HepG2 (cell line): ENCODE data around the gene POLE4. TPM values are rescaled to one million over a fixed set of nuclear protein-coding genes. Genes with fewer than 3 reads are reported as not detected.

Source experiments
- ELF1 ChIP-seq: sonication (generic); formaldehyde crosslinking; IDR thresholded peaks from 2 replicates; pipeline ENCODE4 v1.4.0; 2020; ENCODE audit warnings: missing genetic modification reagents
- FLYWCH1 ChIP-seq: sonication (generic); formaldehyde crosslinking; IDR thresholded peaks from 2 replicates; pipeline ENCODE4 v1.8.1; 2023; ENCODE audit warnings: mild to moderate bottlenecking, missing genetic modification reagents
- FOXO1 ChIP-seq: sonication (generic); formaldehyde crosslinking; IDR thresholded peaks from 2 replicates; pipeline ENCODE4 v1.4.0; 2020; ENCODE audit warnings: missing genetic modification reagents
- IRX3 ChIP-seq: sonication (generic); formaldehyde crosslinking; IDR thresholded peaks from 2 replicates; pipeline ENCODE4 v1.8.1; 2023; ENCODE audit warnings: mild to moderate bottlenecking, low read depth, missing genetic modification reagents, borderline replicate concordance
- KMT2B ChIP-seq: IDR thresholded peaks from 2 replicates; pipeline ENCODE4 v1.6.1; 2016; ENCODE audit warnings: missing genetic modification reagents, missing compliant biosample characterization
- PAWR ChIP-seq: sonication (generic); formaldehyde crosslinking; IDR thresholded peaks from 2 replicates; pipeline ENCODE4 v1.4.0; 2020; ENCODE audit warnings: missing genetic modification reagents, mild to moderate bottlenecking, borderline replicate concordance
- SRSF9 ChIP-seq: fragments of 200-400 bp; formaldehyde crosslinking; IDR thresholded peaks from 2 replicates; pipeline ENCODE4 v1.6.1; 2018; ENCODE audit warnings: borderline replicate concordance, mild to moderate bottlenecking, low read depth, low read length; ENCODE audit not compliant: insufficient read depth, poor library complexity, severe bottlenecking
- ZNF747 ChIP-seq: sonication (generic); formaldehyde crosslinking; IDR thresholded peaks from 2 replicates; pipeline ENCODE4 v1.8.1; 2023; ENCODE audit warnings: missing genetic modification reagents, mild to moderate bottlenecking, borderline replicate concordance
- ZNF768 ChIP-seq: sonication (generic); formaldehyde crosslinking; IDR thresholded peaks from 2 replicates; pipeline ENCODE4 v1.4.0; 2020; ENCODE audit warnings: missing genetic modification reagents
- polyA plus RNA-seq, 8 experiments: library from polyadenylated mRNA; depleted of rRNA in 3 of 8; stranded (reverse) in 7 of 8; unstranded in 1 of 8; fragments of >200 nt; fragmentation: Illumina TruSeq in 4 of 8; extraction: Trizol in 4 of 8; gene quantifications; 2 replicates each; pipeline versions ENCODE4 v1.2.1 to v1.2.3, GENCODE V29; 2011 to 2016; ENCODE audit warnings: low read depth in 4 of 8, missing spikeins in 1 of 8, mixed read lengths in 1 of 8; ENCODE audit not compliant: insufficient read depth in 1 of 8
- total RNA-seq, 5 experiments: library from RNA; depleted of rRNA; stranded (reverse); fragments of >200 nt; fragmentation: Illumina TruSeq; extraction: Trizol; gene quantifications; 2 replicates each; pipeline ENCODE4 v1.2.3, GENCODE V29; 2016; ENCODE audit warnings: low read depth in 1 of 5
- TF ChIP-seq, protein P1 (sequence below): conservative IDR thresholded peaks from 2 replicates; pipeline ENCODE4 v1.6.1; 2018; ENCODE audit warnings: missing genetic modification reagents
- TF ChIP-seq, protein P2 (sequence below): sonication (generic); formaldehyde crosslinking; IDR thresholded peaks from 2 replicates; pipeline ENCODE4 v1.5.1; 2020; ENCODE audit warnings: missing genetic modification reagents, mild to moderate bottlenecking, borderline replicate concordance
- TF ChIP-seq, protein P3 (sequence below): sonication (generic); formaldehyde crosslinking; conservative IDR thresholded peaks from 2 replicates; pipeline ENCODE4 v1.4.0; 2020; ENCODE audit warnings: missing genetic modification reagents
- TF ChIP-seq, protein P4 (sequence below), 2 experiments: sonication (generic) in 1 of 2; formaldehyde crosslinking in 1 of 2; IDR thresholded peaks; 2 replicates each; pipeline versions ENCODE4 v1.6.1 to v1.9.0; 2014 to 2022; ENCODE audit warnings: antibody characterized with exemption in 1 of 2, borderline replicate concordance in 1 of 2, inconsistent platforms in 1 of 2, low read depth in 1 of 2, missing genetic modification reagents in 1 of 2
- TF ChIP-seq, protein P5 (sequence below): fragments of 450-650 bp; IDR thresholded peaks from 2 replicates; pipeline ENCODE4 v1.6.1; 2017
- TF ChIP-seq, protein P6 (sequence below): IDR thresholded peaks from 2 replicates; pipeline ENCODE4 v1.6.1; 2016; ENCODE audit warnings: missing genetic modification reagents, missing compliant biosample characterization

The POLE4 gene
- total and polyA plus RNA-seq, 2 of the 13 experiments (the other 11 are each of a cell fraction or from before 2014, with no cell fraction given), result 106 to 116 TPM

DNA sequence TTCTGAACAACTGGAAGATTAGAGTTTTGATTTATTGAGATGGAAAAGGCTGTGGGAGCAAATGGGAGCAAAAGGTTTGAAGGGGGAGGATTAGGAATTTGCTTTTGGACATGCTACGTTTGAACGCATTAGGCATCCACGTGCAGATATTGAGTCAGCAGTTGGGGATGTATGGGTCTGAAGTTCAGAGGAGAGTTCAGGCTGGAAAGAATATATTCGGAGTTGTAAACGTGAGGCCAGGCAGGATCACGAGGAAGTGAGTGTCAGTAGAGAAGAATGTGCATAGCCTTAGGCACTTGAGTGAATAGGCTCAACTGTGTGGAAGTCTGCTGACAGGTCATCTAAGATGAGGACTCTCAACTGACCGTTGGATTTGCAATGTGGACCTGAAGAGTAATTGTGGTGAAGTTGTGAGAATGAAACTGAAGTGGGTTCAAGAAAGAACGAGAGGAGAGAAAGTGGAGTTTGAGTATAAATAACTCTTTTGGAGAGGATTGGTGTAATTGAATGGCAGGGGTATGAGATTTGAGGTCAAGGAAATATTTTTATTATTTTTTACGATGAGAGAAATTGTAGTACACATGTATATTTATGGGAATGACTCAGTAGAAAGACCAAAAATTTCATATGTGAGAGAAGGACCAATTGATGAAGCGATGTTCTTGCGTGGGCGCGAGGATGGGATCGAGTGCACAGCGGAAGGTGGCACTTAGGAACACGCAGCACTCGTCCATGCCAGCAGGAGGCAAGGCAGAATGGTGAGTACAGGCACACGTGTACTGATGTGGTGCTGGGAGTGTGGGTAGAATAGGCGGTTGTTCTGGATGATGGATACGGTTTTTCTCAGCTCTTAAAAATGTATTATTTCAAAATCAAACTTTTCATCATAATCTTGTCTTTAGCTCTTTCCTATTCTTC, 40.5 kb upstream of the POLE4 start (continued):
- TF ChIP-seq, protein P1, sequence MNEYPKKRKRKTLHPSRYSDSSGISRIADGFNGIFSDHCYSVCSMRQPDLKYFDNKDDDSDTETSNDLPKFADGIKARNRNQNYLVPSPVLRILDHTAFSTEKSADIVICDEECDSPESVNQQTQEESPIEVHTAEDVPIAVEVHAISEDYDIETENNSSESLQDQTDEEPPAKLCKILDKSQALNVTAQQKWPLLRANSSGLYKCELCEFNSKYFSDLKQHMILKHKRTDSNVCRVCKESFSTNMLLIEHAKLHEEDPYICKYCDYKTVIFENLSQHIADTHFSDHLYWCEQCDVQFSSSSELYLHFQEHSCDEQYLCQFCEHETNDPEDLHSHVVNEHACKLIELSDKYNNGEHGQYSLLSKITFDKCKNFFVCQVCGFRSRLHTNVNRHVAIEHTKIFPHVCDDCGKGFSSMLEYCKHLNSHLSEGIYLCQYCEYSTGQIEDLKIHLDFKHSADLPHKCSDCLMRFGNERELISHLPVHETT, result no peak
- TF ChIP-seq FLYWCH1 (no peak), SRSF9 (no peak), IRX3 (CRISPR knock-in tag) (no peak), ZNF747 (CRISPR knock-in tag) (no peak), ZNF768 (CRISPR knock-in tag) (no peak), PAWR (CRISPR knock-in tag) (no peak), FOXO1 (CRISPR knock-in tag) (peak; percentile 74; the same call in 1 of the 2 replicates), ELF1 (CRISPR knock-in tag) (0 out of 2 replicates have a peak, but pooled peaks have one; percentile 37), KMT2B (CRISPR knock-in tag) (no peak)
- TF ChIP-seq, protein P2, sequence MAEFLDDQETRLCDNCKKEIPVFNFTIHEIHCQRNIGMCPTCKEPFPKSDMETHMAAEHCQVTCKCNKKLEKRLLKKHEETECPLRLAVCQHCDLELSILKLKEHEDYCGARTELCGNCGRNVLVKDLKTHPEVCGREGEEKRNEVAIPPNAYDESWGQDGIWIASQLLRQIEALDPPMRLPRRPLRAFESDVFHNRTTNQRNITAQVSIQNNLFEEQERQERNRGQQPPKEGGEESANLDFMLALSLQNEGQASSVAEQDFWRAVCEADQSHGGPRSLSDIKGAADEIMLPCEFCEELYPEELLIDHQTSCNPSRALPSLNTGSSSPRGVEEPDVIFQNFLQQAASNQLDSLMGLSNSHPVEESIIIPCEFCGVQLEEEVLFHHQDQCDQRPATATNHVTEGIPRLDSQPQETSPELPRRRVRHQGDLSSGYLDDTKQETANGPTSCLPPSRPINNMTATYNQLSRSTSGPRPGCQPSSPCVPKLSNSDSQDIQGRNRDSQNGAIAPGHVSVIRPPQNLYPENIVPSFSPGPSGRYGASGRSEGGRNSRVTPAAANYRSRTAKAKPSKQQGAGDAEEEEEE, result no peak
- TF ChIP-seq, protein P3, sequence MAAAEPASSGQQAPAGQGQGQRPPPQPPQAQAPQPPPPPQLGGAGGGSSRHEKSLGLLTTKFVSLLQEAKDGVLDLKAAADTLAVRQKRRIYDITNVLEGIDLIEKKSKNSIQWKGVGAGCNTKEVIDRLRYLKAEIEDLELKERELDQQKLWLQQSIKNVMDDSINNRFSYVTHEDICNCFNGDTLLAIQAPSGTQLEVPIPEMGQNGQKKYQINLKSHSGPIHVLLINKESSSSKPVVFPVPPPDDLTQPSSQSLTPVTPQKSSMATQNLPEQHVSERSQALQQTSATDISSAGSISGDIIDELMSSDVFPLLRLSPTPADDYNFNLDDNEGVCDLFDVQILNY, result no peak
- TF ChIP-seq, protein P4, sequence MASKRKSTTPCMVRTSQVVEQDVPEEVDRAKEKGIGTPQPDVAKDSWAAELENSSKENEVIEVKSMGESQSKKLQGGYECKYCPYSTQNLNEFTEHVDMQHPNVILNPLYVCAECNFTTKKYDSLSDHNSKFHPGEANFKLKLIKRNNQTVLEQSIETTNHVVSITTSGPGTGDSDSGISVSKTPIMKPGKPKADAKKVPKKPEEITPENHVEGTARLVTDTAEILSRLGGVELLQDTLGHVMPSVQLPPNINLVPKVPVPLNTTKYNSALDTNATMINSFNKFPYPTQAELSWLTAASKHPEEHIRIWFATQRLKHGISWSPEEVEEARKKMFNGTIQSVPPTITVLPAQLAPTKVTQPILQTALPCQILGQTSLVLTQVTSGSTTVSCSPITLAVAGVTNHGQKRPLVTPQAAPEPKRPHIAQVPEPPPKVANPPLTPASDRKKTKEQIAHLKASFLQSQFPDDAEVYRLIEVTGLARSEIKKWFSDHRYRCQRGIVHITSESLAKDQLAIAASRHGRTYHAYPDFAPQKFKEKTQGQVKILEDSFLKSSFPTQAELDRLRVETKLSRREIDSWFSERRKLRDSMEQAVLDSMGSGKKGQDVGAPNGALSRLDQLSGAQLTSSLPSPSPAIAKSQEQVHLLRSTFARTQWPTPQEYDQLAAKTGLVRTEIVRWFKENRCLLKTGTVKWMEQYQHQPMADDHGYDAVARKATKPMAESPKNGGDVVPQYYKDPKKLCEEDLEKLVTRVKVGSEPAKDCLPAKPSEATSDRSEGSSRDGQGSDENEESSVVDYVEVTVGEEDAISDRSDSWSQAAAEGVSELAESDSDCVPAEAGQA (IDR thresholded peaks at IDR 0.05; ENCODE audit: low read depth), result no peak
- TF ChIP-seq, protein P4 (CRISPR knock-in tag; IDR thresholded peaks at IDR 0.05; ENCODE audit: borderline replicate concordance), result no peak
- TF ChIP-seq, protein P5, sequence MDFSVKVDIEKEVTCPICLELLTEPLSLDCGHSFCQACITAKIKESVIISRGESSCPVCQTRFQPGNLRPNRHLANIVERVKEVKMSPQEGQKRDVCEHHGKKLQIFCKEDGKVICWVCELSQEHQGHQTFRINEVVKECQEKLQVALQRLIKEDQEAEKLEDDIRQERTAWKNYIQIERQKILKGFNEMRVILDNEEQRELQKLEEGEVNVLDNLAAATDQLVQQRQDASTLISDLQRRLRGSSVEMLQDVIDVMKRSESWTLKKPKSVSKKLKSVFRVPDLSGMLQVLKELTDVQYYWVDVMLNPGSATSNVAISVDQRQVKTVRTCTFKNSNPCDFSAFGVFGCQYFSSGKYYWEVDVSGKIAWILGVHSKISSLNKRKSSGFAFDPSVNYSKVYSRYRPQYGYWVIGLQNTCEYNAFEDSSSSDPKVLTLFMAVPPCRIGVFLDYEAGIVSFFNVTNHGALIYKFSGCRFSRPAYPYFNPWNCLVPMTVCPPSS, result no peak
- TF ChIP-seq, protein P6, sequence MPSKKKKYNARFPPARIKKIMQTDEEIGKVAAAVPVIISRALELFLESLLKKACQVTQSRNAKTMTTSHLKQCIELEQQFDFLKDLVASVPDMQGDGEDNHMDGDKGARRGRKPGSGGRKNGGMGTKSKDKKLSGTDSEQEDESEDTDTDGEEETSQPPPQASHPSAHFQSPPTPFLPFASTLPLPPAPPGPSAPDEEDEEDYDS (CRISPR knock-in tag), result peak; percentile 30; the same call in 1 of the 2 replicates
